Endothelial cell of umbilical vein (primary cell): Measurements from ENCODE around the gene HIKESHI. TPM values are rescaled to one million over a fixed set of nuclear protein-coding genes. Genes with fewer than 3 reads are reported as not detected.

ENCODE experiments used
- Bru-seq: library from RNA; stranded (reverse); fragments of 400-500 nt; gene quantifications from one replicate; lab custom pipeline; 2021; lab: Mats Ljungman, UMichigan
- BruChase-seq, 2 experiments: library from RNA; stranded (reverse); fragments of 400-500 nt; gene quantifications; one replicate each; lab custom pipeline; 2021; lab: Mats Ljungman, UMichigan
- BruUV-seq: library from RNA; stranded (reverse); fragments of 400-500 nt; replicated peaks from 2 replicates; lab custom pipeline; 2021; lab: Mats Ljungman, UMichigan
- CTCF ChIA-PET: fragments of 300-600, 350-600 bp; sonication (Branson Sonifier 250); formaldehyde crosslinking; loops from one replicate; lab custom pipeline; 2021; ENCODE audit warnings: antibody characterized with exemption, inconsistent platforms; lab: Charles Lee
- POLR2A ChIA-PET: fragments of 300-600, 350-600 bp; sonication (Branson Sonifier 250); formaldehyde crosslinking; loops from one replicate; lab custom pipeline; 2021; ENCODE audit warnings: antibody characterized with exemption, inconsistent platforms; lab: Charles Lee
- DNase-seq: peaks from one replicate; pipeline ENCODE4 v3.0.0-alpha.2; 2011; ENCODE audit warnings: low read depth, low spot score
- FAIRE-seq: peaks from 2 replicates; lab custom pipeline; 2011; peaks lifted over from hg19 to GRCh38; lab: Jason Lieb, UNC
- H2AFZ ChIP-seq: 2 replicates; pipeline ENCODE4 v1.6.0; 2012; ENCODE audit warnings: low read depth, low read length, control low read depth, inconsistent platforms
- H3K27ac ChIP-seq: 2 replicates; pipeline ENCODE4 v1.5.1; 2011; ENCODE audit warnings: low read depth, mild to moderate bottlenecking, control low read depth, low read length, moderate library complexity; ENCODE audit not compliant: insufficient read depth
- H3K27me3 ChIP-seq, 2 experiments: 2 replicates each; pipeline versions ENCODE4 v1.6.0 to v1.6.1; 2011; ENCODE audit warnings: low read length in 2 of 2, mixed read lengths in 1 of 2; ENCODE audit not compliant: control insufficient read depth in 2 of 2, insufficient read depth in 2 of 2
- H3K36me3 ChIP-seq, 2 experiments: 2 replicates in 1 of 2; 3 replicates in 1 of 2; pipeline ENCODE4 v1.5.1; 2011; ENCODE audit warnings: low read length in 2 of 2, mild to moderate bottlenecking in 1 of 2, moderate library complexity in 1 of 2; ENCODE audit not compliant: control insufficient read depth in 2 of 2, insufficient read depth in 2 of 2; ENCODE audit errors: extremely low read depth in 1 of 2
- H3K4me1 ChIP-seq: 3 replicates; pipeline ENCODE4 v1.5.1; 2011; ENCODE audit warnings: mild to moderate bottlenecking, low read length; ENCODE audit not compliant: control insufficient read depth, insufficient read depth; ENCODE audit errors: extremely low read depth
- H3K4me2 ChIP-seq: 2 replicates; pipeline ENCODE4 v1.6.1; 2011; ENCODE audit warnings: low read length, control low read depth, mixed read lengths; ENCODE audit not compliant: insufficient read depth
- H3K4me3 ChIP-seq, 3 experiments: fragments of 200-600 bp in 1 of 3; sonication (generic), shearing (Covaris generic) in 1 of 3; replicated peaks in 1 of 3; 2 replicates each; pipeline ENCODE4 v1.5.1; 2011 to 2016; ENCODE audit warnings: control low read depth in 3 of 3, low read length in 3 of 3, mild to moderate bottlenecking in 2 of 3, inconsistent platforms in 1 of 3, low read depth in 1 of 3, moderate library complexity in 1 of 3; ENCODE audit not compliant: insufficient read depth in 1 of 3
- H3K79me2 ChIP-seq: 2 replicates; pipeline ENCODE4 v1.6.0; 2012; ENCODE audit warnings: low read length, inconsistent platforms; ENCODE audit not compliant: control insufficient read depth, insufficient read depth
- H3K9ac ChIP-seq: replicated peaks from 2 replicates; pipeline ENCODE3; 2011; ENCODE audit warnings: low read length, control low read depth; ENCODE audit not compliant: insufficient read depth; ENCODE audit errors: extremely low read depth
- H3K9me1 ChIP-seq: replicated peaks from 3 replicates; pipeline ENCODE4 v1.6.0; 2011; ENCODE audit warnings: mild to moderate bottlenecking, low read length; ENCODE audit not compliant: control insufficient read depth, insufficient read depth; ENCODE audit errors: extremely low read depth
- H3K9me3 ChIP-seq: replicated peaks from 2 replicates; pipeline ENCODE4 v1.5.1; 2012; ENCODE audit warnings: low read length, inconsistent platforms; ENCODE audit not compliant: control insufficient read depth, insufficient read depth
- H4K20me1 ChIP-seq: replicated peaks from 2 replicates; pipeline ENCODE3; 2011; ENCODE audit warnings: mild to moderate bottlenecking, low read length; ENCODE audit not compliant: control insufficient read depth, insufficient read depth; ENCODE audit errors: extremely low read depth
- GATA2 ChIP-seq: IDR thresholded peaks from 2 replicates; pipeline ENCODE4 v1.7.0; 2011; ENCODE audit warnings: low read depth, mild to moderate bottlenecking, moderate library complexity, mixed read lengths, low read length; ENCODE audit not compliant: insufficient read length, insufficient read depth
- POLR2A ChIP-seq: IDR thresholded peaks from 2 replicates; pipeline ENCODE4 v1.6.1; 2012; ENCODE audit warnings: low read depth, mild to moderate bottlenecking, control low read depth, low read length
- POLR2AphosphoS5 ChIP-seq: IDR thresholded peaks from 2 replicates; pipeline ENCODE4 v1.6.1; 2012; ENCODE audit warnings: low read depth, mild to moderate bottlenecking, control low read depth, low read length, moderate library complexity; ENCODE audit not compliant: insufficient read depth
- dilution Hi-C: fragments of 300-500 bp; cut with MboI; formaldehyde crosslinking; loops from one replicate; pipeline ENCODE4 v1.15.0; 2019; ENCODE audit warnings: low sequenced_read_pairs; ENCODE audit not compliant: extremely low pct_ligation_motif_present
- intact Hi-C: fragments of 100-400 bp; cut with micrococcal nuclease; formaldehyde crosslinking; loops from one replicate; pipeline ENCODE4 v1.10.0; 2022
- long read RNA-seq: library from polyadenylated mRNA; stranded (forward); transcript quantifications from one replicate; pipeline ENCODE4 v2.0.0, GENCODE V29; 2021
- polyA minus RNA-seq, 3 experiments: library from RNA; depleted of rRNA, polyadenylated mRNA; stranded (reverse); fragments of >200 nt; gene quantifications; 1 replicate in 1 of 3; 2 replicates in 2 of 3; pipeline ENCODE4 v1.2.3, GENCODE V29; 2011
- polyA plus RNA-seq, 4 experiments: library from polyadenylated mRNA; depleted of rRNA in 3 of 4; stranded (reverse) in 3 of 4; unstranded in 1 of 4; fragments of >200 nt; gene quantifications; 2 replicates each; pipeline versions ENCODE4 v1.2.1 to v1.2.3, GENCODE V29; 2011 to 2012; ENCODE audit warnings: missing spikeins in 1 of 4
- total RNA-seq: library from RNA; stranded (reverse); gene quantifications from 2 replicates; pipeline ENCODE4 v1.2.3, GENCODE V29; 2021

The HIKESHI gene, protein sequence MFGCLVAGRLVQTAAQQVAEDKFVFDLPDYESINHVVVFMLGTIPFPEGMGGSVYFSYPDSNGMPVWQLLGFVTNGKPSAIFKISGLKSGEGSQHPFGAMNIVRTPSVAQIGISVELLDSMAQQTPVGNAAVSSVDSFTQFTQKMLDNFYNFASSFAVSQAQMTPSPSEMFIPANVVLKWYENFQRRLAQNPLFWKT
- 38.7 and 40.2 TPM in 2 replicates for total RNA-seq
- 59.6 and 66.9 TPM in 2 replicates for polyA plus RNA-seq
- 68.0 and 80.1 TPM in 2 replicates for polyA plus RNA-seq (2011; cell fraction: cytosol; rRNA removed)
- polyA plus RNA-seq (2011; cell fraction: nucleus; rRNA removed) = 45.5 and 45.9 TPM in 2 replicates
- 55.1 and 63.2 TPM in 2 replicates for polyA plus RNA-seq (2012)
- polyA minus RNA-seq = 51.2 and 61.1 TPM in 2 replicates
- polyA minus RNA-seq (2011; cell fraction: cytosol; rRNA and poly(A)+ RNA removed) = 23.8 TPM
- polyA minus RNA-seq (2011; cell fraction: nucleus; rRNA and poly(A)+ RNA removed) = 11.4 and 21.6 TPM in 2 replicates
- Bru-seq, nascent RNA = percentile 73 among the genes with signal in this experiment
- BruChase-seq, experiment 1, labeled RNA remaining after a 6-hour chase = percentile 66 among the genes with signal in this experiment
- percentile 63 among the genes with signal in this experiment for BruChase-seq, experiment 2, labeled RNA remaining after a 2-hour chase
- long read RNA-seq, transcript HIKESHI-205 (4 exons, 715 nt) = minor isoform, 9 of 238 reads
- long read RNA-seq, transcript HIKESHI-201 (5 exons, 1,113 nt) = major isoform, 188 of 238 reads
- long read RNA-seq, partial matches to known transcripts = 8 of 238 reads
- long read RNA-seq, other reads (novel, unspliced or antisense) = 30 of 238 reads

- BruUV-seq = no TSS peak
- POLR2A ChIA-PET = no interaction called here
- peak within 1 kb of the TSS; percentile 58 for H3K27ac ChIP-seq
- DNase-seq (peak; percentile 97), FAIRE-seq (peak; percentile 92)
- H3K4me2 ChIP-seq = peak within 1 kb of the TSS; percentile 97
- H3K36me3 ChIP-seq = no peaks in the 10 kb centered on the region
- peaks cover 6% of the 10 kb centered on the region for H3K4me1 ChIP-seq
- H3K9ac ChIP-seq = peak within 1 kb of the TSS; percentile 75
- H3K79me2 ChIP-seq = peaks cover 23% of the 10 kb centered on the region
- peak within 1 kb of the TSS; percentile 61 for H2AFZ ChIP-seq
- intact Hi-C loops = loop anchor here (1.0 kb wide), 1 partner anchor 57 kb away; no protein-coding TSS in a partner anchor
- H3K9me1 ChIP-seq = no peaks in the 10 kb centered on the region
- H3K27me3 ChIP-seq = peaks cover 0 to 3% of the 10 kb centered on the region in 2 experiments
- CTCF ChIA-PET = interaction anchor here (0.8 to 1.6 kb wide), 5 partner anchors 59 to 447 kb away, joined by 4 to 6 read pairs (median 4); partner anchors contain the start of gene CCDC83
- peak within 1 kb of the TSS; percentile 12 to 89 (median 75) for H3K4me3 ChIP-seq
- peak; percentile 89 for TF ChIP-seq POLR2AphosphoS5
- no peak for TF ChIP-seq GATA2
- peak; percentile 80 for TF ChIP-seq POLR2A
- H3K9me3 ChIP-seq = no peaks in the 10 kb centered on the region
- H4K20me1 ChIP-seq = no peaks in the 10 kb centered on the region
- dilution Hi-C loops = no loop called here
Measured at GRCh38 chr11:86302092-86302793, at the start of gene HIKESHI. HIKESHI (plus strand) TSS chr11:86302240; CDS start chr11:86302449, 209 bp downstream.
